HG03280 (cell line): ENCODE results near the gene ZNF473.

Experiments used
- ATAC-seq: cut with Tn5 transposase; IDR thresholded peaks from one replicate; pipeline ENCODE4 v1.9.1; 2021; ENCODE audit warnings: mild to moderate bottlenecking, moderate library complexity; ENCODE audit not compliant: unreplicated experiment

ZNF473 gene

GRCh38 chr19:50025794-50026549 is at the start of gene ZNF473:
Gene ZNF473, plus strand, starts transcription at chr19:50026005. Its CDS starts 5,078 bp downstream, at chr19:50031083.
- ATAC-seq: peak; percentile 58

- no peak for ATAC-seq
Measured at GRCh38 chr19:49976496-49976895, 49.3 kb upstream of the ZNF473 start.

GRCh38 chr19:49977076-49977475 is 48.7 kb upstream of the ZNF473 start:
- no peak for ATAC-seq

- ATAC-seq: no peak
Measured at GRCh38 chr19:49977881-49978280, 47.9 kb upstream of the ZNF473 start.

- ATAC-seq: no peak
Measured at GRCh38 chr19:49978324-49978723, 47.5 kb upstream of the ZNF473 start.

- ATAC-seq: no peak
Measured at GRCh38 chr19:49981603-49982593, 43.9 kb upstream of the ZNF473 start.

- ATAC-seq: no peak
Measured at GRCh38 chr19:49983645-49984229, 42.1 kb upstream of the ZNF473 start.

GRCh38 chr19:49984491-49984890 is 41.3 kb upstream of the ZNF473 start:
- no peak for ATAC-seq

- ATAC-seq: no peak
Measured at GRCh38 chr19:49985871-49986270, 39.9 kb upstream of the ZNF473 start.

GRCh38 chr19:49986354-49986753 is 39.5 kb upstream of the ZNF473 start:
- ATAC-seq: no peak

GRCh38 chr19:49987159-49987698 is 38.6 kb upstream of the ZNF473 start:
- no peak for ATAC-seq

- ATAC-seq: no peak
Measured at GRCh38 chr19:49988007-49988406, 37.8 kb upstream of the ZNF473 start.

GRCh38 chr19:49988433-49988832 is 37.4 kb upstream of the ZNF473 start:
- ATAC-seq: no peak

- ATAC-seq: no peak
Measured at GRCh38 chr19:49997709-49998108, 28.1 kb upstream of the ZNF473 start.

GRCh38 chr19:49999371-50000010 is 26.3 kb upstream of the ZNF473 start:
- no peak for ATAC-seq

GRCh38 chr19:50000038-50000840 is 25.6 kb upstream of the ZNF473 start:
- ATAC-seq: no peak

- ATAC-seq: no peak
Measured at GRCh38 chr19:50000841-50001557, 24.8 kb upstream of the ZNF473 start.

GRCh38 chr19:50001775-50002174 is 24.0 kb upstream of the ZNF473 start:
- no peak for ATAC-seq

GRCh38 chr19:50002386-50002960 is 23.3 kb upstream of the ZNF473 start:
- ATAC-seq: no peak
